Transverse colon (tissue), 4 donors: ENCODE measurements around the gene ALB.

ENCODE experiments used
- POLR2A ChIP-seq: fragments of 450-650 bp; IDR thresholded peaks from one replicate; pipeline ENCODE4 v1.6.1; 2016; ENCODE audit warnings: antibody characterized with exemption, mild to moderate bottlenecking, moderate library complexity
- POLR2AphosphoS5 ChIP-seq, 3 donors: sonication (generic); formaldehyde crosslinking; IDR thresholded peaks; one replicate each; pipeline ENCODE4 v1.6.1; 2016; ENCODE audit warnings: antibody characterized with exemption in 3 of 3
- TF ChIP-seq, protein P1 (sequence below), 5 experiments: fragments of 200-600 bp in 3 of 5; fragments of 450-650 bp in 2 of 5; sonication (generic) in 3 of 5; IDR thresholded peaks; 1 replicate in 2 of 5; 2 replicates in 3 of 5; pipeline ENCODE4 v1.5.1; 2016 to 2017; ENCODE audit warnings: antibody characterized with exemption in 5 of 5, inconsistent platforms in 3 of 5, mild to moderate bottlenecking in 2 of 5, moderate library complexity in 1 of 5

DNA sequence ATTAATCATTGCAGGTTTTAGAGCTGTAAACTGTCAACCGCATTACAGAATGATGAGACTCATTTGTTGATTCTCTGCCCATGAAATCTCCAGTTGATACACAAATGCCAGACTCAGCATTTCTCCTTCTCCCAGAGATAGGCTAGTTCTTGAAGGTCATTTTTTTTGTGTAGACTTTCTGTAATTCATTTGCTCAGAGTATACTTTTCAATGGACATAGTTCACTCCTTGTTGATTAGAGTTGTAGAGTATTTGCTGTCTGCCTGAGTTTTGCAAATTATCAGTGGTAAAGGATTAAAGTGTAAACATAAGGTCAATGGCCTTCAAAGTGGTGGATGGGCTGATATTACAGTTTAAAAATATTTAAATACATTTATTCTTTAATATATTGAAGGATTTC lies 15.2 kb upstream of the ALB start:
- TF ChIP-seq, protein P1, sequence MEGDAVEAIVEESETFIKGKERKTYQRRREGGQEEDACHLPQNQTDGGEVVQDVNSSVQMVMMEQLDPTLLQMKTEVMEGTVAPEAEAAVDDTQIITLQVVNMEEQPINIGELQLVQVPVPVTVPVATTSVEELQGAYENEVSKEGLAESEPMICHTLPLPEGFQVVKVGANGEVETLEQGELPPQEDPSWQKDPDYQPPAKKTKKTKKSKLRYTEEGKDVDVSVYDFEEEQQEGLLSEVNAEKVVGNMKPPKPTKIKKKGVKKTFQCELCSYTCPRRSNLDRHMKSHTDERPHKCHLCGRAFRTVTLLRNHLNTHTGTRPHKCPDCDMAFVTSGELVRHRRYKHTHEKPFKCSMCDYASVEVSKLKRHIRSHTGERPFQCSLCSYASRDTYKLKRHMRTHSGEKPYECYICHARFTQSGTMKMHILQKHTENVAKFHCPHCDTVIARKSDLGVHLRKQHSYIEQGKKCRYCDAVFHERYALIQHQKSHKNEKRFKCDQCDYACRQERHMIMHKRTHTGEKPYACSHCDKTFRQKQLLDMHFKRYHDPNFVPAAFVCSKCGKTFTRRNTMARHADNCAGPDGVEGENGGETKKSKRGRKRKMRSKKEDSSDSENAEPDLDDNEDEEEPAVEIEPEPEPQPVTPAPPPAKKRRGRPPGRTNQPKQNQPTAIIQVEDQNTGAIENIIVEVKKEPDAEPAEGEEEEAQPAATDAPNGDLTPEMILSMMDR (IDR thresholded peaks at IDR 0.05), result no peak
- TF ChIP-seq POLR2AphosphoS5 (IDR thresholded peaks at IDR 0.05) (no peak), POLR2A (no peak)
